ENCODE results near the gene PGM2L1.

PGM2L1 gene

DNA sequence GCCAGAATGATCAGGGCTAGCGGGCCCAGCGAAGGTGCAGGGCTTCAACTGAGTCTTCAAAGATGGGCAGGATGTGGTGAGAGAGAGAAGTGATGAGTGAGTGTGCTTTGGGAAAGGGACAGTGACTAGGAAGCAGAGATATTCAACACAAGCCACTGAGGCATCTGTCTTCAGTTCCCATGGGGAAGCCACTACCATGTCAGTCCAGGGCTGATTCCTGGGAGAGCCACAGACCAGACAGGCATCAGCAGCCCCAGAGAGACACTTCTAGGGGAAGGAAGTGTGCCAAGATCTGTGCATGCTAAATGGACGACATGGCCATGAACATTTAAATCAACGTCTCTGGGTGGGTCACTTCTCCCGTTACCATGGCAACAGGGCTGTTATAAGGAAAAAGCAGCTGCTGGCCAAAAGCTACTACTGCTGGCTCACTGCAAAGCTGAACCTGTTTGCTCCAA is 115.3 kb downstream of the PGM2L1 start:
- no peak for ATAC-seq
- no peak for TF ChIP-seq TCF4 (CRISPR knock-in tag; IDR thresholded peaks at IDR 0.05; ENCODE audit: borderline replicate concordance)

DNA sequence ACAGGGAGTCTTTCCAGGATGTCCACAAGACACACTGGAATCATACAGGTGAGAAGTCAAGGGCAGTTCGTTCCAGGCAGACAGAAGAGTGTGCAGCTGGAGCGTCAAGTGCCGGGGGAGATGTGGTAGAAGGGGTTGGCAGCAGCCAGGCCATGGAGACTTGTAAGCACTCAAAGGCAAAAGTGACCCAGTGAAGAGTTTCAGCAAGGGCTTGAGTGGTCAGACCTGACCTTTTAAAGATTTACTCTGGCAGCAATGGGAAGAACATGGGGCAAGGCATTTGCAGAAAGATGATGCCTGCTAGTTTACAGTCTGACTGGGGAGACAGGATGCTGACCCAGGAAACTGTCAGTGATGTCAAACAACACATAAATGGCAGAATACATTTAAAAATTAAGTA is 115.8 kb downstream of the PGM2L1 start:
- TF ChIP-seq, protein P1, sequence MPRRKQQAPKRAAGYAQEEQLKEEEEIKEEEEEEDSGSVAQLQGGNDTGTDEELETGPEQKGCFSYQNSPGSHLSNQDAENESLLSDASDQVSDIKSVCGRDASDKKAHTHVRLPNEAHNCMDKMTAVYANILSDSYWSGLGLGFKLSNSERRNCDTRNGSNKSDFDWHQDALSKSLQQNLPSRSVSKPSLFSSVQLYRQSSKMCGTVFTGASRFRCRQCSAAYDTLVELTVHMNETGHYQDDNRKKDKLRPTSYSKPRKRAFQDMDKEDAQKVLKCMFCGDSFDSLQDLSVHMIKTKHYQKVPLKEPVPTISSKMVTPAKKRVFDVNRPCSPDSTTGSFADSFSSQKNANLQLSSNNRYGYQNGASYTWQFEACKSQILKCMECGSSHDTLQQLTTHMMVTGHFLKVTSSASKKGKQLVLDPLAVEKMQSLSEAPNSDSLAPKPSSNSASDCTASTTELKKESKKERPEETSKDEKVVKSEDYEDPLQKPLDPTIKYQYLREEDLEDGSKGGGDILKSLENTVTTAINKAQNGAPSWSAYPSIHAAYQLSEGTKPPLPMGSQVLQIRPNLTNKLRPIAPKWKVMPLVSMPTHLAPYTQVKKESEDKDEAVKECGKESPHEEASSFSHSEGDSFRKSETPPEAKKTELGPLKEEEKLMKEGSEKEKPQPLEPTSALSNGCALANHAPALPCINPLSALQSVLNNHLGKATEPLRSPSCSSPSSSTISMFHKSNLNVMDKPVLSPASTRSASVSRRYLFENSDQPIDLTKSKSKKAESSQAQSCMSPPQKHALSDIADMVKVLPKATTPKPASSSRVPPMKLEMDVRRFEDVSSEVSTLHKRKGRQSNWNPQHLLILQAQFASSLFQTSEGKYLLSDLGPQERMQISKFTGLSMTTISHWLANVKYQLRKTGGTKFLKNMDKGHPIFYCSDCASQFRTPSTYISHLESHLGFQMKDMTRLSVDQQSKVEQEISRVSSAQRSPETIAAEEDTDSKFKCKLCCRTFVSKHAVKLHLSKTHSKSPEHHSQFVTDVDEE (CRISPR knock-in tag; IDR thresholded peaks at IDR 0.05): no peak
- TF ChIP-seq ISL1 (CRISPR knock-in tag; IDR thresholded peaks at IDR 0.05) (no peak), SNAI2 (CRISPR knock-in tag; IDR thresholded peaks at IDR 0.05) (no peak), BACH2 (CRISPR knock-in tag; IDR thresholded peaks at IDR 0.05; ENCODE audit: borderline replicate concordance) (no peak)
- TF ChIP-seq, protein P2, sequence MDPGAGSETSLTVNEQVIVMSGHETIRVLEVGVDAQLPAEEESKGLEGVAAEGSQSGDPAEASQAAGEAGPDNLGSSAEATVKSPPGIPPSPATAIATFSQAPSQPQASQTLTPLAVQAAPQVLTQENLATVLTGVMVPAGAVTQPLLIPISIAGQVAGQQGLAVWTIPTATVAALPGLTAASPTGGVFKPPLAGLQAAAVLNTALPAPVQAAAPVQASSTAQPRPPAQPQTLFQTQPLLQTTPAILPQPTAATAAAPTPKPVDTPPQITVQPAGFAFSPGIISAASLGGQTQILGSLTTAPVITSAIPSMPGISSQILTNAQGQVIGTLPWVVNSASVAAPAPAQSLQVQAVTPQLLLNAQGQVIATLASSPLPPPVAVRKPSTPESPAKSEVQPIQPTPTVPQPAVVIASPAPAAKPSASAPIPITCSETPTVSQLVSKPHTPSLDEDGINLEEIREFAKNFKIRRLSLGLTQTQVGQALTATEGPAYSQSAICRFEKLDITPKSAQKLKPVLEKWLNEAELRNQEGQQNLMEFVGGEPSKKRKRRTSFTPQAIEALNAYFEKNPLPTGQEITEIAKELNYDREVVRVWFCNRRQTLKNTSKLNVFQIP (CRISPR knock-in tag; IDR thresholded peaks at IDR 0.05; ENCODE audit: borderline replicate concordance, low read depth): no peak

DNA sequence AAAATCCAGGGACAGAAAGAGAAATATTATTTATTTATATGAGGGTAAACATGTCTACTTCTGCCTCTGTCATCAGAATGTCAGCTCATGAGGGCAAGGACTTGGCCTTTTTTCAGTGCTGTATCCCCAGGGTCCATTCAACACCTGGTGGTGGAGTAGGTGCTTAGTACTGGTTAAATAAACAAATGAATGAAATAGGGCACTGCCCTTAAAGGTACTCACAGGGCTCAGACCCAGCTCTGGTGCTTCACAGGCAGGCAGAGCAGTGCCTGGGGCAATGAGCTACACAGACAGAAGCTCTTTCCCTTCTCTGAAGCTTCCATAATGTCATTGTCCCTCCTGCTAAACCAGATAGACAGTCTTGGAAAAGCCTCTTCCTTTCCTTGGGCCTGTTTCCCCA is 117.7 kb downstream of the PGM2L1 start:
- TF ChIP-seq ISL1 (CRISPR knock-in tag; IDR thresholded peaks at IDR 0.05) (no peak), CSDC2 (CRISPR knock-in tag; IDR thresholded peaks at IDR 0.05) (no peak), PPARA (CRISPR knock-in tag; IDR thresholded peaks at IDR 0.05; ENCODE audit: borderline replicate concordance) (no peak), OSR1 (CRISPR knock-in tag; IDR thresholded peaks at IDR 0.05) (no peak)
- TF ChIP-seq, protein P2 (CRISPR knock-in tag; IDR thresholded peaks at IDR 0.05; ENCODE audit: borderline replicate concordance, low read depth): no peak
- TF ChIP-seq, protein P1 (CRISPR knock-in tag; IDR thresholded peaks at IDR 0.05): no peak
- no peak for ATAC-seq

More for the DNA sequence above, 115.8 kb downstream of the PGM2L1 start:
- no peak for ATAC-seq

All from SK-N-SH treated with all-trans-retinoic acid at 6 μM for 48 hours (cell line).